ENCODE results near the gene AP2S1. TPM values are rescaled to one million over a fixed set of nuclear protein-coding genes. Genes with fewer than 3 reads are reported as not detected.

The AP2S1 gene
- polyA plus RNA-seq, 1 donor (not counting 4 experiments of a cell fraction or from before 2014, with no cell fraction given) = 183 TPM

DNA sequence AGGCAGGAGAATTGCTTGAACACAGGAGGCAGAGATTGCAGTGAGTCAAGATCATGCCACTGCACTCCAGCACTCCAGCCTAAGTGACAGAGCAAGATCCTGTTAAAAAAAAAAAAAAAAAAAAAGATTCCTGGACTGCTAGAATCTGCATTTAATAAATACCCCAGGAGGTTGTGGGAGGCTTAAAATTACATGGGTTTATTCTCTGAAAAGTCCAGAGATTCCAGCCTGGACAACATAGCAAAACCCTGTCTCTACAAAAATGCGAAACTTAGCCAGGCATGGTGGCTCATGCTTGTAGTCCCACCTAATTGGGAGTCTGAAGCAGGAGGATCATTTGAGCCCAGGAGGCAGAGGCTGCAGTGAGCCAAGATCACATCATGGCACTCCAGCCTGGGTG, 52.8 kb downstream of the AP2S1 start:
- TF ChIP-seq CTCF (optimal IDR thresholded peaks at IDR 0.05 in 1 of 3, IDR thresholded peaks at IDR 0.05 in 1 of 3, conservative IDR thresholded peaks at IDR 0.05 in 1 of 3; ENCODE audit: extremely low read depth in 1 of 3, insufficient read depth in 2 of 3, low read length in 3 of 3) (no peak), EZH2 (IDR thresholded peaks at IDR 0.05; ENCODE audit: low read length) (no peak)
- Histone ChIP-seq H2AFZ (ENCODE audit: control insufficient read depth, low read length) (no peak overlapping the region), H3K36me3 (ENCODE audit: control insufficient read depth in 2 of 2, extremely low read depth in 1 of 2, insufficient read depth in 2 of 2, low read length in 2 of 2) (no peaks in the 10 kb centered on the region), H3K27me3 (ENCODE audit: control insufficient read depth, extremely low read depth, insufficient read depth, low read length) (no peaks in the 10 kb centered on the region), H4K20me1 (ENCODE audit: control insufficient read depth, extremely low read depth, insufficient read depth, low read length) (no peaks in the 10 kb centered on the region), H3K79me2 (ENCODE audit: control insufficient read depth, insufficient read depth, low read length) (no peaks in the 10 kb centered on the region), H3K4me2 (ENCODE audit: control insufficient read depth, extremely low read depth, insufficient read depth, low read depth, low read length) (no peak overlapping the region), H3K27ac (ENCODE audit: control insufficient read depth, insufficient read depth, low read length) (no peak overlapping the region), H3K9me1 (ENCODE audit: control insufficient read depth, extremely low read depth, insufficient read depth, low read length) (no peaks in the 10 kb centered on the region), H3K9me3 (ENCODE audit: control insufficient read depth, low read depth, low read length) (no peaks in the 10 kb centered on the region), H3K4me1 (ENCODE audit: control insufficient read depth, extremely low read depth, insufficient read depth, low read length) (peaks cover 12% of the 10 kb centered on the region), H3K9ac (ENCODE audit: control insufficient read depth, extremely low read depth, insufficient read depth, low read length) (no peak overlapping the region), H3K4me3 (ENCODE audit: control insufficient read depth in 2 of 3, extremely low read depth in 1 of 3, insufficient read depth in 2 of 3, low read depth in 1 of 3, low read length in 3 of 3) (no peak overlapping the region)
- dilution Hi-C loops (cut with MboI; ENCODE audit: extremely low pct_ligation_motif_present, low sequenced_read_pairs) = no loop called here
- no peak for DNase-seq (ENCODE audit: low read depth, low spot score)
- FAIRE-seq = no peak

- TF ChIP-seq EZH2 (IDR thresholded peaks at IDR 0.05; ENCODE audit: low read length) = no peak
- no peak for DNase-seq (ENCODE audit: low read depth, low spot score)
- peaks cover 14% of the 10 kb centered on the region for H3K79me2 ChIP-seq (ENCODE audit: control insufficient read depth, insufficient read depth, low read length)
- H3K4me1 ChIP-seq (ENCODE audit: control insufficient read depth, extremely low read depth, insufficient read depth, low read length) = peaks cover 20% of the 10 kb centered on the region
- no peaks in the 10 kb centered on the region for H3K9me1 ChIP-seq (ENCODE audit: control insufficient read depth, extremely low read depth, insufficient read depth, low read length)
- no peaks in the 10 kb centered on the region for H3K36me3 ChIP-seq (ENCODE audit: control insufficient read depth in 2 of 2, extremely low read depth in 1 of 2, insufficient read depth in 2 of 2, low read length in 2 of 2)
- dilution Hi-C loops (cut with MboI; ENCODE audit: extremely low pct_ligation_motif_present, low sequenced_read_pairs) = no loop called here
- no peak overlapping the region for H3K4me3 ChIP-seq (ENCODE audit: control insufficient read depth in 2 of 3, extremely low read depth in 1 of 3, insufficient read depth in 2 of 3, low read depth in 1 of 3, low read length in 3 of 3)
- H3K4me2 ChIP-seq (ENCODE audit: control insufficient read depth, extremely low read depth, insufficient read depth, low read depth, low read length) = no peak overlapping the region
- no peak for FAIRE-seq
- H2AFZ ChIP-seq (ENCODE audit: control insufficient read depth, low read length) = no peak overlapping the region
- H4K20me1 ChIP-seq (ENCODE audit: control insufficient read depth, extremely low read depth, insufficient read depth, low read length) = no peaks in the 10 kb centered on the region
- no peaks in the 10 kb centered on the region for H3K27me3 ChIP-seq (ENCODE audit: control insufficient read depth, extremely low read depth, insufficient read depth, low read length)
- H3K9ac ChIP-seq (ENCODE audit: control insufficient read depth, extremely low read depth, insufficient read depth, low read length) = no peak overlapping the region
- H3K9me3 ChIP-seq (ENCODE audit: control insufficient read depth, low read depth, low read length) = no peaks in the 10 kb centered on the region
- H3K27ac ChIP-seq (ENCODE audit: control insufficient read depth, insufficient read depth, low read length) = no peak overlapping the region
These were observed 58.7 kb downstream of the AP2S1 start for GRCh38 chr19:46791944-46792343.

DNA sequence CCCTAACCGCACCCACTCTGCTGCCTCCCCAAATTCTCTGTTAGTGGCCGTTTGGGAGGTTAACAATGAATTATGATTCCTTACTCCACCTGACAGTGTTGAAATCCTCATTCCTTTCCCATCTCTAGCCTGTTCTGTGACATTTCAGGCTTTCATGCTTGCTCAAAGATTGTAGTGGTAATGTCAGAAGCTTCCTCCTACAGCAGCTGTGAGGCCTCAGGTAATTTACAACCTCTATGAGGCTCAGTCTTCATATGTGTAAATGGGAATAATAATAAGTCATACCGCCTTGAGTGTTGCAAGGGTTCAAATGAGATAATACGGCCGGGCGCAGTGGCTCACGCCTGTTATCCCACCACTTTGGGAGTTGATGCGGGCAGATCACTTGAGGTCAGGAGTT, 61.3 kb downstream of the AP2S1 start:
- Histone ChIP-seq H3K36me3 (ENCODE audit: control insufficient read depth in 2 of 2, extremely low read depth in 1 of 2, insufficient read depth in 2 of 2, low read length in 2 of 2) (peaks cover 0 to 18% of the 10 kb centered on the region in 2 experiments), H3K79me2 (ENCODE audit: control insufficient read depth, insufficient read depth, low read length) (peaks cover 38% of the 10 kb centered on the region), H3K4me3 (ENCODE audit: control insufficient read depth in 2 of 3, extremely low read depth in 1 of 3, insufficient read depth in 2 of 3, low read depth in 1 of 3, low read length in 3 of 3) (no peak overlapping the region), H3K9me1 (ENCODE audit: control insufficient read depth, extremely low read depth, insufficient read depth, low read length) (no peaks in the 10 kb centered on the region), H2AFZ (ENCODE audit: control insufficient read depth, low read length) (no peak overlapping the region), H4K20me1 (ENCODE audit: control insufficient read depth, extremely low read depth, insufficient read depth, low read length) (no peaks in the 10 kb centered on the region), H3K27me3 (ENCODE audit: control insufficient read depth, extremely low read depth, insufficient read depth, low read length) (no peaks in the 10 kb centered on the region), H3K4me2 (ENCODE audit: control insufficient read depth, extremely low read depth, insufficient read depth, low read depth, low read length) (no peak overlapping the region), H3K27ac (ENCODE audit: control insufficient read depth, insufficient read depth, low read length) (no peak overlapping the region), H3K9ac (ENCODE audit: control insufficient read depth, extremely low read depth, insufficient read depth, low read length) (no peak overlapping the region), H3K4me1 (ENCODE audit: control insufficient read depth, extremely low read depth, insufficient read depth, low read length) (peaks cover 24% of the 10 kb centered on the region), H3K9me3 (ENCODE audit: control insufficient read depth, low read depth, low read length) (no peaks in the 10 kb centered on the region)
- DNase-seq (ENCODE audit: low read depth, low spot score) (no peak), FAIRE-seq (no peak)
- TF ChIP-seq CTCF (optimal IDR thresholded peaks at IDR 0.05 in 1 of 3, IDR thresholded peaks at IDR 0.05 in 1 of 3, conservative IDR thresholded peaks at IDR 0.05 in 1 of 3; ENCODE audit: extremely low read depth in 1 of 3, insufficient read depth in 2 of 3, low read length in 3 of 3) (no peak), EZH2 (IDR thresholded peaks at IDR 0.05; ENCODE audit: low read length) (no peak)
- dilution Hi-C loops (cut with MboI; ENCODE audit: extremely low pct_ligation_motif_present, low sequenced_read_pairs) = no loop called here

All from keratinocyte (primary cell).